K562 (cell line): ENCODE results near the gene RDH13. TPM values are rescaled to one million over a fixed set of nuclear protein-coding genes. Genes with fewer than 3 reads are reported as not detected.

ENCODE experiments used
- CBFA2T3 ChIP-seq: fragments of 450-650 bp; IDR thresholded peaks from 2 replicates; pipeline ENCODE4 v1.6.1; 2017
- DIDO1 ChIP-seq: fragments of 450-650 bp; IDR thresholded peaks from 2 replicates; pipeline ENCODE4 v1.6.1; 2016; ENCODE audit warnings: low read depth, missing biosample characterization, missing genetic modification characterization
- ELF1 ChIP-seq: fragments of 200-800 bp; sonication (Bioruptor generic); IDR thresholded peaks from 2 replicates; pipeline ENCODE4 v1.6.1; 2016; ENCODE audit warnings: missing genetic modification characterization, missing compliant biosample characterization
- FOXP1 ChIP-seq: sonication (generic); formaldehyde crosslinking; IDR thresholded peaks from 2 replicates; pipeline ENCODE4 v1.8.0; 2022; ENCODE audit warnings: mild to moderate bottlenecking, missing genetic modification reagents
- GABPB1 ChIP-seq: sonication (generic); formaldehyde crosslinking; IDR thresholded peaks from 2 replicates; pipeline ENCODE4 v1.8.0; 2022; ENCODE audit warnings: mild to moderate bottlenecking, missing genetic modification reagents
- HDAC1 ChIP-seq, 2 experiments: fragments of 450-650 bp; IDR thresholded peaks; 2 replicates each; pipeline ENCODE4 v1.6.1; 2016 to 2017; ENCODE audit warnings: inconsistent platforms in 1 of 2, mild to moderate bottlenecking in 1 of 2, moderate library complexity in 1 of 2
- HNRNPLL ChIP-seq: fragments of 200-400 bp; formaldehyde crosslinking; IDR thresholded peaks from 2 replicates; pipeline ENCODE4 v1.6.1; 2017; ENCODE audit warnings: low read length, low read depth, mild to moderate bottlenecking; ENCODE audit not compliant: poor library complexity, severe bottlenecking
- MAX ChIP-seq: sonication (generic); formaldehyde crosslinking; IDR thresholded peaks from 2 replicates; pipeline ENCODE4 v1.9.0; 2022; ENCODE audit warnings: mild to moderate bottlenecking, missing genetic modification reagents
- MIER1 ChIP-seq: fragments of 450-650 bp; IDR thresholded peaks from 2 replicates; pipeline ENCODE4 v1.6.1; 2016; ENCODE audit warnings: antibody characterized with exemption, mild to moderate bottlenecking, low read depth
- NCOA6 ChIP-seq: fragments of 450-650 bp; IDR thresholded peaks from 2 replicates; pipeline ENCODE4 v1.6.1; 2017; ENCODE audit warnings: mild to moderate bottlenecking
- OTX1 ChIP-seq: fragments of 450-650 bp; formaldehyde crosslinking; IDR thresholded peaks from 2 replicates; pipeline ENCODE4 v1.4.0; 2022; ENCODE audit warnings: mild to moderate bottlenecking
- POU5F1 ChIP-seq: fragments of 150-350 bp; IDR thresholded peaks from 2 replicates; pipeline ENCODE4 v1.6.1; 2014; ENCODE audit warnings: borderline replicate concordance, low read length, low read depth, mild to moderate bottlenecking; ENCODE audit not compliant: partially characterized antibody
- SP1 ChIP-seq: sonication (generic); formaldehyde crosslinking; IDR thresholded peaks from 2 replicates; pipeline ENCODE4 v1.8.1; 2022; ENCODE audit warnings: mild to moderate bottlenecking, missing genetic modification reagents
- SPI1 ChIP-seq: IDR thresholded peaks from 2 replicates; pipeline ENCODE4 v1.6.1; 2011; ENCODE audit warnings: low read depth, low read length, control low read depth, borderline replicate concordance
- SRSF7 ChIP-seq: fragments of 200-400 bp; formaldehyde crosslinking; optimal IDR thresholded peaks from 2 replicates; pipeline ENCODE3; 2017; ENCODE audit warnings: mild to moderate bottlenecking, low read depth, low read length
- USF1 ChIP-seq: sonication (generic); formaldehyde crosslinking; IDR thresholded peaks from 2 replicates; pipeline ENCODE4 v1.9.0; 2022; ENCODE audit warnings: mild to moderate bottlenecking, missing genetic modification reagents
- ZNF274 ChIP-seq: IDR thresholded peaks from 2 replicates; pipeline ENCODE4 v1.6.1; 2011; ENCODE audit warnings: low read depth, mild to moderate bottlenecking, low read length, moderate library complexity, borderline replicate concordance
- ZNF316 ChIP-seq: fragments of 450-650 bp; IDR thresholded peaks from 2 replicates; pipeline ENCODE4 v1.6.1; 2016
- polyA plus RNA-seq, 8 experiments: library from polyadenylated mRNA; depleted of rRNA in 4 of 8; stranded (reverse) in 5 of 8; unstranded in 3 of 8; fragments of >200 nt; fragmentation: Nextera tagmentation in 2 of 8; fragmentation: Illumina TruSeq in 1 of 8; extraction: Ambion mirVana in 2 of 8; extraction: Trizol in 1 of 8; gene quantifications; 2 replicates each; pipeline versions ENCODE4 v1.2.1 to v1.2.3, GENCODE V29; 2011 to 2014; ENCODE audit warnings: inconsistent platforms in 1 of 8, missing spikeins in 1 of 8
- total RNA-seq, 7 experiments: library from RNA; depleted of rRNA in 6 of 7; stranded (reverse); fragments of >200 nt in 6 of 7; fragmentation: Illumina TruSeq in 2 of 7; extraction: Trizol in 2 of 7; gene quantifications; 2 replicates each; pipeline versions ENCODE4 v1.2.1 to v1.2.3, GENCODE V29; 2011 to 2021; ENCODE audit warnings: low replicate concordance in 1 of 7
- TF ChIP-seq, protein P1 (sequence below): sonication (generic); formaldehyde crosslinking; IDR thresholded peaks from 2 replicates; pipeline ENCODE4 v1.8.0; 2023; ENCODE audit warnings: missing genetic modification reagents, mild to moderate bottlenecking, borderline replicate concordance
- TF ChIP-seq, protein P2 (sequence below): sonication (generic); formaldehyde crosslinking; IDR thresholded peaks from 2 replicates; pipeline ENCODE4 v1.8.1; 2023; ENCODE audit warnings: mild to moderate bottlenecking, missing genetic modification reagents

The RDH13 gene
- total and polyA plus RNA-seq, 9 of the 15 experiments (the other 6 are each of a cell fraction or from before 2014, with no cell fraction given): 7.5 to 70.3 (median 39.5) TPM

GRCh38 chr19:55080121-55080967 lies 17.4 kb upstream of the RDH13 start (continued):
- TF ChIP-seq, protein P1, sequence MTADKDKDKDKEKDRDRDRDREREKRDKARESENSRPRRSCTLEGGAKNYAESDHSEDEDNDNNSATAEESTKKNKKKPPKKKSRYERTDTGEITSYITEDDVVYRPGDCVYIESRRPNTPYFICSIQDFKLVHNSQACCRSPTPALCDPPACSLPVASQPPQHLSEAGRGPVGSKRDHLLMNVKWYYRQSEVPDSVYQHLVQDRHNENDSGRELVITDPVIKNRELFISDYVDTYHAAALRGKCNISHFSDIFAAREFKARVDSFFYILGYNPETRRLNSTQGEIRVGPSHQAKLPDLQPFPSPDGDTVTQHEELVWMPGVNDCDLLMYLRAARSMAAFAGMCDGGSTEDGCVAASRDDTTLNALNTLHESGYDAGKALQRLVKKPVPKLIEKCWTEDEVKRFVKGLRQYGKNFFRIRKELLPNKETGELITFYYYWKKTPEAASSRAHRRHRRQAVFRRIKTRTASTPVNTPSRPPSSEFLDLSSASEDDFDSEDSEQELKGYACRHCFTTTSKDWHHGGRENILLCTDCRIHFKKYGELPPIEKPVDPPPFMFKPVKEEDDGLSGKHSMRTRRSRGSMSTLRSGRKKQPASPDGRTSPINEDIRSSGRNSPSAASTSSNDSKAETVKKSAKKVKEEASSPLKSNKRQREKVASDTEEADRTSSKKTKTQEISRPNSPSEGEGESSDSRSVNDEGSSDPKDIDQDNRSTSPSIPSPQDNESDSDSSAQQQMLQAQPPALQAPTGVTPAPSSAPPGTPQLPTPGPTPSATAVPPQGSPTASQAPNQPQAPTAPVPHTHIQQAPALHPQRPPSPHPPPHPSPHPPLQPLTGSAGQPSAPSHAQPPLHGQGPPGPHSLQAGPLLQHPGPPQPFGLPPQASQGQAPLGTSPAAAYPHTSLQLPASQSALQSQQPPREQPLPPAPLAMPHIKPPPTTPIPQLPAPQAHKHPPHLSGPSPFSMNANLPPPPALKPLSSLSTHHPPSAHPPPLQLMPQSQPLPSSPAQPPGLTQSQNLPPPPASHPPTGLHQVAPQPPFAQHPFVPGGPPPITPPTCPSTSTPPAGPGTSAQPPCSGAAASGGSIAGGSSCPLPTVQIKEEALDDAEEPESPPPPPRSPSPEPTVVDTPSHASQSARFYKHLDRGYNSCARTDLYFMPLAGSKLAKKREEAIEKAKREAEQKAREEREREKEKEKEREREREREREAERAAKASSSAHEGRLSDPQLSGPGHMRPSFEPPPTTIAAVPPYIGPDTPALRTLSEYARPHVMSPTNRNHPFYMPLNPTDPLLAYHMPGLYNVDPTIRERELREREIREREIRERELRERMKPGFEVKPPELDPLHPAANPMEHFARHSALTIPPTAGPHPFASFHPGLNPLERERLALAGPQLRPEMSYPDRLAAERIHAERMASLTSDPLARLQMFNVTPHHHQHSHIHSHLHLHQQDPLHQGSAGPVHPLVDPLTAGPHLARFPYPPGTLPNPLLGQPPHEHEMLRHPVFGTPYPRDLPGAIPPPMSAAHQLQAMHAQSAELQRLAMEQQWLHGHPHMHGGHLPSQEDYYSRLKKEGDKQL (CRISPR knock-in tag): no peak
- TF ChIP-seq USF1 (CRISPR knock-in tag): peak; percentile 74; the same call in 1 of the 2 replicates
- peak; percentile 27; the same call in 1 of the 2 replicates for TF ChIP-seq OTX1 (CRISPR knock-in tag)
- TF ChIP-seq SRSF7: no peak
- TF ChIP-seq ZNF316: 0 out of 2 replicates have a peak, but pooled peaks have one; percentile 3
- TF ChIP-seq GABPB1: peak; percentile 63; the same call in 1 of the 2 replicates
- peak; percentile 72; the same call in 1 of the 2 replicates for TF ChIP-seq SPI1
- TF ChIP-seq DIDO1 (tag): no peak
- TF ChIP-seq ZNF274: no peak
- TF ChIP-seq HDAC1 (IDR thresholded peaks at IDR 0.05): peak in 1 of 2 experiments; percentile 95; a peak in 2 of 4 replicates
- peak; percentile 52 for TF ChIP-seq FOXP1 (CRISPR knock-in tag)
- TF ChIP-seq POU5F1: no peak
- TF ChIP-seq MIER1: peak; percentile 76
- TF ChIP-seq, protein P2, sequence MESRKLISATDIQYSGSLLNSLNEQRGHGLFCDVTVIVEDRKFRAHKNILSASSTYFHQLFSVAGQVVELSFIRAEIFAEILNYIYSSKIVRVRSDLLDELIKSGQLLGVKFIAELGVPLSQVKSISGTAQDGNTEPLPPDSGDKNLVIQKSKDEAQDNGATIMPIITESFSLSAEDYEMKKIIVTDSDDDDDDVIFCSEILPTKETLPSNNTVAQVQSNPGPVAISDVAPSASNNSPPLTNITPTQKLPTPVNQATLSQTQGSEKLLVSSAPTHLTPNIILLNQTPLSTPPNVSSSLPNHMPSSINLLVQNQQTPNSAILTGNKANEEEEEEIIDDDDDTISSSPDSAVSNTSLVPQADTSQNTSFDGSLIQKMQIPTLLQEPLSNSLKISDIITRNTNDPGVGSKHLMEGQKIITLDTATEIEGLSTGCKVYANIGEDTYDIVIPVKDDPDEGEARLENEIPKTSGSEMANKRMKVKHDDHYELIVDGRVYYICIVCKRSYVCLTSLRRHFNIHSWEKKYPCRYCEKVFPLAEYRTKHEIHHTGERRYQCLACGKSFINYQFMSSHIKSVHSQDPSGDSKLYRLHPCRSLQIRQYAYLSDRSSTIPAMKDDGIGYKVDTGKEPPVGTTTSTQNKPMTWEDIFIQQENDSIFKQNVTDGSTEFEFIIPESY (CRISPR knock-in tag): peak; percentile 54
- TF ChIP-seq ELF1 (tag): peak; percentile 60
- TF ChIP-seq HNRNPLL: peak; percentile 90
- 0 out of 2 replicates have a peak, but pooled peaks have one; percentile 12 for TF ChIP-seq CBFA2T3
- TF ChIP-seq NCOA6: no peak
- TF ChIP-seq SP1: peak; percentile 75; the same call in 1 of the 2 replicates
- peak; percentile 93 for TF ChIP-seq MAX (CRISPR knock-in tag)
